Muscle layer of duodenum (tissue), 2 donors: Measurements from ENCODE around the gene METTL24.

Experiments used
- H3K27ac ChIP-seq: one replicate; pipeline ENCODE4 v1.7.0; 2013; ENCODE audit warnings: mild to moderate bottlenecking, low read length
- H3K27me3 ChIP-seq: one replicate; pipeline ENCODE4 v1.7.0; 2013; ENCODE audit warnings: low read depth, mild to moderate bottlenecking, control low read depth, low read length
- H3K36me3 ChIP-seq, 2 donors: one replicate each; pipeline ENCODE4 v1.7.0; 2013; ENCODE audit warnings: low read length in 2 of 2, control low read depth in 1 of 2, mild to moderate bottlenecking in 1 of 2; ENCODE audit not compliant: insufficient read depth in 2 of 2, control insufficient read depth in 1 of 2
- H3K4me1 ChIP-seq, 2 donors: one replicate each; pipeline ENCODE4 v1.7.0; 2013; ENCODE audit warnings: low read length in 2 of 2, mild to moderate bottlenecking in 2 of 2, control low read depth in 1 of 2, moderate library complexity in 1 of 2; ENCODE audit not compliant: insufficient read depth in 2 of 2, control insufficient read depth in 1 of 2
- H3K4me3 ChIP-seq, 2 donors: one replicate each; pipeline ENCODE4 v1.7.0; 2013; ENCODE audit warnings: low read length in 2 of 2, low read depth in 1 of 2, mild to moderate bottlenecking in 1 of 2
- H3K9me3 ChIP-seq, 2 donors: one replicate each; pipeline ENCODE4 v1.7.0; 2013; ENCODE audit warnings: low read length in 2 of 2, control low read depth in 1 of 2, mild to moderate bottlenecking in 1 of 2; ENCODE audit not compliant: control insufficient read depth in 1 of 2
- donor health status: healthy.

Gene METTL24

GRCh38 chr6:110232450-110232849 lies 125.7 kb downstream of the METTL24 start:
- Histone ChIP-seq H3K27ac (peak overlapping the region; percentile 21), H3K4me1 (peaks cover 0 to 3% of the 10 kb centered on the region in 2 donors), H3K9me3 (no peaks in the 10 kb centered on the region), H3K27me3 (no peaks in the 10 kb centered on the region), H3K4me3 (no peak overlapping the region), H3K36me3 (peaks cover 0 to 20% of the 10 kb centered on the region in 2 donors)

DNA sequence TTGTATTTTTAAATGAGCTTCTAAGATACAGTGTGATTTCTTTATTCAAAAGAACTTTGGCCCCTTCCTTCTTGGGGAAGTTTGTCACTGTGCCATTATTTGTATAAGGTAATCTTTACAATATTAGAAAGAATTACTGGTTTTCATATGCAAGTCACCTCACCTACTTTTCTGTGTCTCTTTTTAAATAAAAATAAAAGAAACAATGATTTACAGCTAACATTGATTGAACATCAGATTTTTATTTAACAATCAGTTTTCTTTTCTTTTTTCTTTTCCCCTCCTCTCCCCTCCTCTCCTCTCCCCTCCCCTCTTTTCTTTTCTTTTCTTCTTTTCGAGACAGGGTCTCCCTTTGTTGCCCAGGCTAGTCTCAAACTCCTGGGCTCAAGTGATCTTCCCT lies 131.9 kb downstream of the METTL24 start:
- H3K9me3 ChIP-seq = no peaks in the 10 kb centered on the region
- H3K4me3 ChIP-seq = no peak overlapping the region
- H3K36me3 ChIP-seq = peaks cover 23 to 27% of the 10 kb centered on the region in 2 donors
- H3K4me1 ChIP-seq = no peaks in the 10 kb centered on the region
- H3K27me3 ChIP-seq = no peaks in the 10 kb centered on the region
- H3K27ac ChIP-seq = no peak overlapping the region

DNA sequence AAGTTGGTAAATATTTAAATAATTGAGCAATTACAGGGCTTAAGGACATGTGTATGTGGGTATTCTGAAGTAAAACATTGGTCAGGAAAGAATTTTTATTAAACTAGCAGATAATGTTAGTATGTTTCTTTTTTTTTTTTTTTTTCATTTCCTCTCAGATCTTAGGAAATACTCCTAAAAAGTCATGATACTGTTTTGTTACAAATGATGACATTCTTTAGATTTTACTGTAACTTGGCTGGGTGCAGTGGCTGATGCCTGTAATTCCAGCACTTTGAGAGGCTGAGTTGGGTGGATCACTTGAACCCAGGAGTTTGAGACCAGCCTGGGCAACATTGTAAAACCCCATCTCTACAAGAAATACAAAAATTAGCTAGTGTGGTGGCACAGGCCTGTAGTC lies 136.4 kb downstream of the METTL24 start:
- no peak overlapping the region for H3K4me3 ChIP-seq
- no peaks in the 10 kb centered on the region for H3K27me3 ChIP-seq
- H3K4me1 ChIP-seq = no peaks in the 10 kb centered on the region
- no peak overlapping the region for H3K27ac ChIP-seq
- H3K36me3 ChIP-seq = peaks cover 20 to 50% of the 10 kb centered on the region in 2 donors
- H3K9me3 ChIP-seq = no peaks in the 10 kb centered on the region

GRCh38 chr6:110217266-110217665 lies 140.9 kb downstream of the METTL24 start:
- Histone ChIP-seq H3K27ac (no peak overlapping the region), H3K4me3 (no peak overlapping the region), H3K9me3 (no peaks in the 10 kb centered on the region), H3K4me1 (no peaks in the 10 kb centered on the region), H3K36me3 (peaks cover 51 to 52% of the 10 kb centered on the region in 2 donors), H3K27me3 (no peaks in the 10 kb centered on the region)

DNA sequence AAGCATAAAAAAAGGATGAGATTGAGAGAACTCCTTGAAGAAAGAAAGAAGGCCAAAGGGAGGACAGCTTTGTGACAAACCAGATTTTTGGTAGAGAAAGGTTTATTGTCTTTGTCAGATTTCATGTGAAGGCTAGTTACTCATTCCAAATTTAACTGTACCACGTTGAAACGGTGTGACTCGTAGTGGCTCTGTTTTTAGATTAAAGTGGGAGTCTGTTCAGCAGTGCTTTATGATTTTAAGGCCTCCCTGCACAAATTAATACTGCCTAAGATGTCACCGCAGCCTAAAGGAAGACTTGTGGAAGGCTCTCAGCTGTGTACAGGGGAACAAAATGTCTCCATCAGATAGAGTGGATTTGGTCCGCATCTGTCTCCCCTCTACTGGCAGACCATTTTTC lies 142.0 kb downstream of the METTL24 start:
- no peak overlapping the region for H3K4me3 ChIP-seq
- H3K27me3 ChIP-seq = no peaks in the 10 kb centered on the region
- H3K36me3 ChIP-seq = peaks cover 60 to 61% of the 10 kb centered on the region in 2 donors
- no peaks in the 10 kb centered on the region for H3K9me3 ChIP-seq
- no peak overlapping the region for H3K27ac ChIP-seq
- H3K4me1 ChIP-seq = no peaks in the 10 kb centered on the region

DNA sequence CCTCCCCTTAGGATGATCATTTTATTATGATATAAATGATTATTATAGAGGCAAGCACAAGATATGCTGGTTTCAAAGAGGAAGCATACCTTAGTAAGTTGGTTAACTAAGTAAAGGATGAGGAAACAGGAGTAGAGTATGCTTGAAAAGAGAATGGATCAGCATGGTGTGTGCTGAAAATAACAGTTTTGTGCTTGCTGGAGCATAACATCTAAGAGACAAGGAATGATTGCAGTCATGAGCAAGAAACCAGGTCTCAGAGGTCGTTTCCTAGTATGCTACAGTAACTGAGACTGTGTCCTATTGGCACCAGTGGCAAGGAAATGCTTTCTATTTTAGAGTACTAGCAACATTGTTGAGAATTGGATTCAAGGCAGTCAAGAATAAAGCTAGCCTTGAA lies 143.8 kb downstream of the METTL24 start:
- H3K9me3 ChIP-seq = no peaks in the 10 kb centered on the region
- no peak overlapping the region for H3K4me3 ChIP-seq
- no peaks in the 10 kb centered on the region for H3K27me3 ChIP-seq
- peaks cover 52 to 60% of the 10 kb centered on the region in 2 donors for H3K36me3 ChIP-seq
- H3K27ac ChIP-seq = no peak overlapping the region
- no peaks in the 10 kb centered on the region for H3K4me1 ChIP-seq

DNA sequence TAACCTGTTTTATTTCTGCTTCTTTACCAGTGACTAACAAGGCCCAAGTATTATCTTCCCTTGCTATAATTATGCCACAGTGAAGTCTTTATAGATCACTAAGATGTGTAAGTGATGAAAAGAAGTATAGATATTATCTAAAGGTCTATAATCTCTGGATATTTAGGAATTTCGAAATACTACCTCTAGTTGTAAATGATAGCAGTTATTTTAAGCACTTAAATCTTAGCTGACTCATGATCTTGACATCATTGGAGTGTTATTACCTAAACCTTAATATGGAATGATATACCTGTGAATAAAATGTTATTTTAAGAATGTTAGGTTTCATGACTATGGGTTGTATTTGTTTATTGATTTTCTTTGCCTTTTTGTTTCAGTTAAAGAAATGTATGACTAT lies 146.4 kb downstream of the METTL24 start:
- Histone ChIP-seq H3K36me3 (peaks cover 37 to 61% of the 10 kb centered on the region in 2 donors), H3K27ac (no peak overlapping the region), H3K4me3 (no peak overlapping the region), H3K4me1 (no peaks in the 10 kb centered on the region), H3K9me3 (no peaks in the 10 kb centered on the region), H3K27me3 (no peaks in the 10 kb centered on the region)

DNA sequence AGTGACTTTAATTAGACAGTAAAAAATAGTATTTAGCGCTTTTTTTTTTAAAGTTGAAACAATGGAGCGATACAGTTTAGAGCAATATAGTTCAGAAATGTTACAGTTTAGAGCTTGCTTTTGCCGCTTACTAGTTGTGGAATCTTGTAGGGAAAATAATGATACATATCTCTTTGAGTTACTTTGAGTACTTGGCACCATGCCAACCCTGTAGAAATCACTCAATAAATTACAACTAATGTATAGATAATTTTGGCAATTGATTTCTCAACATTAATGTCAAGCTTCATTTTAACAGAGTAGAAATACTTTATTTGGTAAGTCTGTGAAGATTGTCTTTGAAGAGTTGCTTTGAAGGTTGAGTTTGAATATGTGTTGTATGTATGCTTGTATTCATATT lies 150.5 kb downstream of the METTL24 start:
- no peak overlapping the region for H3K4me3 ChIP-seq
- H3K27ac ChIP-seq = no peak overlapping the region
- no peaks in the 10 kb centered on the region for H3K4me1 ChIP-seq
- no peaks in the 10 kb centered on the region for H3K9me3 ChIP-seq
- peaks cover 16 to 34% of the 10 kb centered on the region in 2 donors for H3K36me3 ChIP-seq
- H3K27me3 ChIP-seq = no peaks in the 10 kb centered on the region

- Histone ChIP-seq H3K4me3 (no peak overlapping the region), H3K9me3 (no peaks in the 10 kb centered on the region), H3K4me1 (peaks cover 0 to 8% of the 10 kb centered on the region in 2 donors), H3K27me3 (no peaks in the 10 kb centered on the region), H3K36me3 (peaks cover 0 to 7% of the 10 kb centered on the region in 2 donors), H3K27ac (no peak overlapping the region)
Observed at GRCh38 chr6:110201151-110201884, 156.8 kb downstream of the METTL24 start.

GRCh38 chr6:110198561-110198960 lies 159.6 kb downstream of the METTL24 start:
- Histone ChIP-seq H3K9me3 (no peaks in the 10 kb centered on the region), H3K36me3 (peaks cover 6 to 12% of the 10 kb centered on the region in 2 donors), H3K4me1 (peaks cover 0 to 8% of the 10 kb centered on the region in 2 donors), H3K4me3 (no peak overlapping the region), H3K27me3 (no peaks in the 10 kb centered on the region), H3K27ac (no peak overlapping the region)

- H3K9me3 ChIP-seq = no peaks in the 10 kb centered on the region
- H3K36me3 ChIP-seq = peaks cover 6 to 14% of the 10 kb centered on the region in 2 donors
- H3K4me3 ChIP-seq = no peak overlapping the region
- H3K27me3 ChIP-seq = no peaks in the 10 kb centered on the region
- no peak overlapping the region for H3K27ac ChIP-seq
- peaks cover 0 to 8% of the 10 kb centered on the region in 2 donors for H3K4me1 ChIP-seq
Observed at GRCh38 chr6:110196874-110197273, 161.3 kb downstream of the METTL24 start.

DNA sequence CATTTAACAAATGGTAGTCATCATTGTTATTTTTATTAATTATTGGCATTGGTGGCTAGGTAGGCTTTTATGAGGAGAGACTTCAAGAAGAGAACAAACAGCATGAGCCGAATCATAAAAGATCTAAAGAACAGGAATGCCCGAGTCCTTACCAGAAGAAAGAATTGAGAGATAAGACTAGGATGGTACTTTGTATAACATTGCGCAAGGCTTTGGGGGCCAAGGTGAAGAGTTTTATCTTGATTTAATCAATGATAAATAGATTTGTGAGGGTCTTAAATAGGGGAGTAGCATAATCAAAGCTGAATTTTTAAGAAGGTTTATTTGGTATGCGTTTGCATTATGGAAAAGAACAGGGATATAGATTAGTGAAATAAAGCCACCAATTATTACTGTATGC lies 162.5 kb downstream of the METTL24 start:
- H3K27ac ChIP-seq = no peak overlapping the region
- H3K9me3 ChIP-seq = no peaks in the 10 kb centered on the region
- H3K4me3 ChIP-seq = no peak overlapping the region
- no peaks in the 10 kb centered on the region for H3K27me3 ChIP-seq
- H3K4me1 ChIP-seq = peaks cover 0 to 3% of the 10 kb centered on the region in 2 donors
- H3K36me3 ChIP-seq = peaks cover 6 to 14% of the 10 kb centered on the region in 2 donors
